Measurements from ENCODE around the gene RNU5D-1. TPM values are rescaled to one million over a fixed set of nuclear protein-coding genes. Genes with fewer than 3 reads are reported as not detected.

The RNU5D-1 gene
- total and polyA plus RNA-seq, 12 donors, result not detected

DNA sequence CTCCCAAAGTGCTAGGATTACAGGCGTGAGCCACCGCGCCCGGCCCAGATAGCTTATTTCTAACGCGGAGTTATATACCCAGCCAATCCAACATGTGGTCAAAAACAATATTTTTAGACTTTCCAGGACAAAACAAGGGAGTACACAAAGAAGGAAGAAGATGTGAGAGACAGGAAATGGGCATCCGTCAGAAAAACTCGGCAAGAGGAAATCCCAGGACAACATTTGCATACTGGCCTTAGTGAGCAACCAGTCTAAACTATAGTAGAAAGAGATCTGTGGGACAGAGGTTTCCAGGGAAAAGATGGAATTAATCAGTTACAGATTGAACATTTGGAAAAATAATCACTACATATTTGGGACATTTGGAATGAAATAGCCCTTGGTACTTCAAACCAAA, 45.1 kb downstream of the RNU5D-1 start:
- H3K4me3 ChIP-seq, result no peak overlapping the region
- H3K36me3 ChIP-seq (replicated peaks in 1 of 2), result no peaks in the 10 kb centered on the region
- intact Hi-C loops (cut with DNase I), result no loop called here
- H3K27ac ChIP-seq, result no peak overlapping the region
- 79 to 84% (median 81%) methylated on average over 8 of the region's 8 CpGs for WGBS, 4 donors
- TF ChIP-seq POLR2A (IDR thresholded peaks at IDR 0.05) (no peak), CTCF (IDR thresholded peaks at IDR 0.05) (no peak)
- H3K9me3 ChIP-seq (replicated peaks in 1 of 3), result no peaks in the 10 kb centered on the region
- H3K27me3 ChIP-seq, result no peaks in the 10 kb centered on the region
- no peaks in the 10 kb centered on the region for H3K4me1 ChIP-seq (replicated peaks in 1 of 2)
- peak in 2 of 7 donors; percentile 3 to 6 for DNase-seq

DNA sequence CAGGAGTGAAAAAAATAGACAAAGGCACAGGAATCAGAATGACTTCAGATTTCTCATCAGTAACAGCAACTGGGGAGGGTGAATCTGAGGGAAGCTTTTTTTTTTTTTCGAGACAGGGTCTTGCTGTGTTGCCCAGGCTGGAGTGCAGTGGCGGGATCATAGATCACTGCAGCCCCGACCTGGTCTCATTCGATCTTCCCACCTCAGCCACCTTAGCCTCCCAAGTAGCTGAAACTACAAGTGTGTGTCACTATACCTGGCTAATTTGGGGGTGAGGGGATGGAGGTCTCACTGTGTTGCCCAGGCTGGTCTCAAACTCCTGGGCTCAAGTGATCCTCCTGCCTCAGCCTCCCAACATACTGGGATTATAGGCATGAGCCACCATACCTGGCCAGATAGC, 45.8 kb downstream of the RNU5D-1 start:
- no peaks in the 10 kb centered on the region for H3K36me3 ChIP-seq (replicated peaks in 1 of 2)
- H3K4me1 ChIP-seq (replicated peaks in 1 of 2), result no peaks in the 10 kb centered on the region
- intact Hi-C loops (cut with DNase I), result no loop called here
- H3K4me3 ChIP-seq, result no peak overlapping the region
- 85 to 98% (median 94%) methylated on average over 4 of the region's 4 CpGs for WGBS, 4 donors
- DNase-seq, result peak in 1 of 7 donors; percentile 11
- H3K27me3 ChIP-seq, result no peaks in the 10 kb centered on the region
- TF ChIP-seq CTCF (IDR thresholded peaks at IDR 0.05) (no peak), POLR2A (IDR thresholded peaks at IDR 0.05) (no peak)
- no peak overlapping the region for H3K27ac ChIP-seq
- no peaks in the 10 kb centered on the region for H3K9me3 ChIP-seq (replicated peaks in 1 of 3)

DNA sequence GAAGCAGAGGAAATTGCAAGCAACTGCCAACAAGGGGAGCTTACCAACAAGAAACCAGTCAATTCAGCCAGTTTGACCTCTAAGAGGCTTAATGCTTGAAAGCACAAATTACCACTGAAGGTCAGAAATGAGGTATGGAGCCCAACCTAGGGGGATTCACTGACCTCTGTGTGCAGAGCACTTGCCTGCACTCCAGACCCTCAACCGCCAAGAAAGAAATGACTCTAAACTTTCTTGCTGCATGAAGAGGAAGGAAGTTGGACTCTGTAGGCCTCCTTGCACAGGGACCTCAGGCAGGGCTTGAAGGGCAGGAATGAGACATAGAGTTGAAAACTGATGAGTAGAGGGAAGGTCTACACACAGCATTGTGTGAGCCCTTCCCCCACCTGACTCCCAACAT, 46.4 kb downstream of the RNU5D-1 start:
- TF ChIP-seq POLR2A (IDR thresholded peaks at IDR 0.05) (no peak), CTCF (IDR thresholded peaks at IDR 0.05) (no peak)
- no peaks in the 10 kb centered on the region for H3K9me3 ChIP-seq (replicated peaks in 1 of 3)
- H3K36me3 ChIP-seq (replicated peaks in 1 of 2), result no peaks in the 10 kb centered on the region
- 67 to 90% (median 83%) methylated on average over 1 of the region's 1 CpG; no CpG with 5 or more reads in 1 of the 4 donors for WGBS, 4 donors
- peak in 1 of 7 donors; percentile 8 for DNase-seq
- H3K4me3 ChIP-seq, result no peak overlapping the region
- intact Hi-C loops (cut with DNase I), result no loop called here
- H3K4me1 ChIP-seq (replicated peaks in 1 of 2), result no peaks in the 10 kb centered on the region
- H3K27ac ChIP-seq, result no peak overlapping the region
- no peaks in the 10 kb centered on the region for H3K27me3 ChIP-seq

GRCh38 chr1:44682883-44683265, 48.1 kb downstream of the RNU5D-1 start:
- Histone ChIP-seq H3K27ac (no peak overlapping the region), H3K4me3 (no peak overlapping the region), H3K27me3 (no peaks in the 10 kb centered on the region), H3K36me3 (replicated peaks in 1 of 2) (no peaks in the 10 kb centered on the region), H3K4me1 (replicated peaks in 1 of 2) (peaks cover 0 to 13% of the 10 kb centered on the region in 2 donors), H3K9me3 (replicated peaks in 1 of 3) (no peaks in the 10 kb centered on the region)
- peak in 1 of 7 donors; percentile 10 for DNase-seq
- TF ChIP-seq CTCF (IDR thresholded peaks at IDR 0.05), result no peak
- TF ChIP-seq POLR2A (IDR thresholded peaks at IDR 0.05), result no peak
- intact Hi-C loops (cut with DNase I), result no loop called here
- 91 to 95% (median 94%) methylated on average over 3 of the region's 3 CpGs for WGBS, 4 donors

Data from adrenal gland (tissue), 12 donors.